ENCODE results near the gene TNFRSF14.

- TF ChIP-seq TAF1 (IDR thresholded peaks at IDR 0.05; ENCODE audit: borderline replicate concordance, low read depth, low read length) (no peak), POLR2AphosphoS5 (IDR thresholded peaks at IDR 0.05; ENCODE audit: low read depth, low read length) (no peak), POLR2A (IDR thresholded peaks at IDR 0.05; ENCODE audit: low read depth, low read length) (no peak)
Measured at GRCh38 chr1:2522230-2522629, 33.9 kb upstream of the TNFRSF14 start.
